Upper lobe of left lung (tissue), 4 donors: ENCODE results near the gene MOV10L1.

ENCODE experiments used
- EP300 ChIP-seq, 4 donors: sonication (generic); formaldehyde crosslinking; IDR thresholded peaks; one replicate each; pipeline ENCODE4 v1.5.1; 2017; ENCODE audit warnings: antibody characterized with exemption in 4 of 4, control low read depth in 2 of 4
- POLR2A ChIP-seq, 4 donors: fragments of 450-650 bp; IDR thresholded peaks; one replicate each; pipeline ENCODE4 v1.5.1; 2016 to 2017; ENCODE audit warnings: antibody characterized with exemption in 4 of 4, mild to moderate bottlenecking in 2 of 4
- TF ChIP-seq, protein P1 (sequence below), 6 experiments: fragments of 450-650 bp in 4 of 6; fragments of 200-600 bp in 2 of 6; sonication (generic) in 2 of 6; IDR thresholded peaks; one replicate each; pipeline ENCODE4 v1.5.1; 2016 to 2019; ENCODE audit warnings: antibody characterized with exemption in 6 of 6

DNA sequence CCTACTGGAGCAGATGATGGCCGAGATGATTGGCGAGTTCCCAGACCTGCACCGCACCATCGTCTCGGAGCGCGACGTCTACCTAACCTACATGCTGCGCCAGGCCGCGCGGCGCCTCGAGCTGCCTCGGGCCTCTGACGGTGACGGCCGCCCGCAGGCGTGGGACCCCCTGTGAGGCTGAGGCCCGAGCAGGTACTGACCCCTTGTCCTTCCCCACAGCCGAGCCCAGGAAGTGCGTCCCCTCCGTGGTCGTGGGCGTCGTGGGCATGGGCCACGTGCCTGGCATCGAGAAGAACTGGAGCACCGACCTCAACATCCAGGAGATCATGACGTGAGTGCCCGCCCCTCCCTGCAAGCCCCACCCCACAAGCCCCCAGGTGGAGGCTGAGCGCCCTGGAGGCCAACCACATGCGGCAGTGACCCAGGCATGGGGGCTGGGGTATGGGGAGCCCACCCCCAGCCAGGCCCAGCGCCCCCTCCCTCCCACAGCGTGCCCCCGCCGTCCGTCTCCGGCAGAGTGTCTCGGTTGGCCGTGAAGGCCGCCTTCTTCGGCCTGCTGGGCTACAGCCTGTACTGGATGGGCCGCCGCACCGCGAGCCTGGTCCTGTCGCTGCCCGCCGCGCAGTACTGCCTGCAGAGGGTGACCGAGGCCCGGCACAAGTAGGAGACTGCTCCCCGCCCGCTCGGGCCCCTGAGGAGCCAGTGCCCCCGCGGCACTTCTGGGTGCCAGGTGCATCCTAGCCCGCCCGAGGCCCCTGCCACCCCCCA lies 108.2 kb downstream of the MOV10L1 start:
- no peak for TF ChIP-seq EP300 (IDR thresholded peaks at IDR 0.05)
- no peak for TF ChIP-seq POLR2A (IDR thresholded peaks at IDR 0.05)
- TF ChIP-seq, protein P1, sequence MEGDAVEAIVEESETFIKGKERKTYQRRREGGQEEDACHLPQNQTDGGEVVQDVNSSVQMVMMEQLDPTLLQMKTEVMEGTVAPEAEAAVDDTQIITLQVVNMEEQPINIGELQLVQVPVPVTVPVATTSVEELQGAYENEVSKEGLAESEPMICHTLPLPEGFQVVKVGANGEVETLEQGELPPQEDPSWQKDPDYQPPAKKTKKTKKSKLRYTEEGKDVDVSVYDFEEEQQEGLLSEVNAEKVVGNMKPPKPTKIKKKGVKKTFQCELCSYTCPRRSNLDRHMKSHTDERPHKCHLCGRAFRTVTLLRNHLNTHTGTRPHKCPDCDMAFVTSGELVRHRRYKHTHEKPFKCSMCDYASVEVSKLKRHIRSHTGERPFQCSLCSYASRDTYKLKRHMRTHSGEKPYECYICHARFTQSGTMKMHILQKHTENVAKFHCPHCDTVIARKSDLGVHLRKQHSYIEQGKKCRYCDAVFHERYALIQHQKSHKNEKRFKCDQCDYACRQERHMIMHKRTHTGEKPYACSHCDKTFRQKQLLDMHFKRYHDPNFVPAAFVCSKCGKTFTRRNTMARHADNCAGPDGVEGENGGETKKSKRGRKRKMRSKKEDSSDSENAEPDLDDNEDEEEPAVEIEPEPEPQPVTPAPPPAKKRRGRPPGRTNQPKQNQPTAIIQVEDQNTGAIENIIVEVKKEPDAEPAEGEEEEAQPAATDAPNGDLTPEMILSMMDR (IDR thresholded peaks at IDR 0.05) = no peak
